ENCODE measurements around the gene CATSPER2. TPM values are rescaled to one million over a fixed set of nuclear protein-coding genes. Genes with fewer than 3 reads are reported as not detected.
"Not testable (repeated sequence)": the region's sequence is repeated elsewhere in the genome, so short reads cannot be mapped to it uniquely, and the experiment has no call there.

CATSPER2 gene
- total and polyA plus RNA-seq, 2 of the 4 experiments (the other 2 are of a cell fraction): 0.41 to 11.3 TPM

DNA sequence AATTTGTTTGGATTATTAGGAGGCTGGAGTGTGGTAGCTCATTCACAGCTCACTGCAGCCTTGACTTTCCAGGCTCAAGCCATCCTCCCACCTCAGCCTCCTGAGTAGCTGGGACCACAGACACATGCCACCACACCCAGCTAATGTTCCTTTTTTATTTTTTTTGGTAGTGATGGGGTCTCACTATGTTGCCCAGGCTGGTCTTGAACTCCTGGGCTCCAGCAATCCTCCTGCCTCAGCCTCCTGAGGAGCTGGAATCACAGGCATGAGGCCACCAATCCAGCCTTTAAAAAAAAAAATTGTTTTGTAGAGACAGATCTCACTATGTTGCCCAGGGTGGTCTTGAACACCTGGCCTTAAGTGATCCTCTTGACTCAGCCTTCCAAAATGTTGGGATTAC lies 21.7 kb downstream of the CATSPER2 start:
- H3K18ac ChIP-seq (ENCODE audit: low read depth, low read length); H3K14ac ChIP-seq (replicated peaks; ENCODE audit: low read depth, low read length); H3K56ac ChIP-seq (ENCODE audit: extremely low read depth, insufficient read depth, low read length); H3K4ac ChIP-seq (ENCODE audit: low read depth, low read length); intact Hi-C loops (cut with micrococcal nuclease); H2BK5ac ChIP-seq (ENCODE audit: low read depth, low read length, poor library complexity, severe bottlenecking); H3K4me1 ChIP-seq (ENCODE audit: control insufficient read depth, insufficient read depth, low read length); H2BK20ac ChIP-seq (ENCODE audit: low read depth, low read length); H3K27me3 ChIP-seq (ENCODE audit: control insufficient read depth, insufficient read depth, low read length); H2AK9ac ChIP-seq (replicated peaks; ENCODE audit: low read depth, low read length, poor library complexity); DNase-seq; H4K20me1 ChIP-seq (ENCODE audit: insufficient read depth, low read length); H3K9ac ChIP-seq (ENCODE audit: low read depth, low read length); H3K36me3 ChIP-seq (ENCODE audit: control insufficient read depth, insufficient read depth, low read length); POLR2A ChIA-PET (ENCODE audit: unreplicated experiment); H4K91ac ChIP-seq (ENCODE audit: insufficient read depth, low read depth, low read length); H3K4me2 ChIP-seq (ENCODE audit: low read depth, low read length); BruUV-seq (replicated peaks); H2BK120ac ChIP-seq (ENCODE audit: low read depth, low read length); CTCF ChIA-PET; H4K8ac ChIP-seq (ENCODE audit: low read depth in 2 of 2, low read length in 2 of 2); H3K27ac ChIP-seq (ENCODE audit: insufficient read depth, low read length); ATAC-seq (ENCODE audit: low read depth); H3K79me1 ChIP-seq (ENCODE audit: low read depth in 1 of 2, low read length in 2 of 2); H3K23ac ChIP-seq (ENCODE audit: low read depth, low read length); H2AFZ ChIP-seq (replicated peaks; ENCODE audit: low read length, poor library complexity); H3K4me3 ChIP-seq (ENCODE audit: insufficient read depth, low read depth, low read length); H3K9me1 ChIP-seq (ENCODE audit: insufficient read depth, low read length); H2BK15ac ChIP-seq (ENCODE audit: low read depth, low read length); H3K9me3 ChIP-seq (ENCODE audit: control insufficient read depth, insufficient read depth, low read length); in situ Hi-C loops (cut with MboI; ENCODE audit: low sequenced_read_pairs); H2AK5ac ChIP-seq (ENCODE audit: low read depth, low read length); H4K5ac ChIP-seq (ENCODE audit: low read depth, low read length); dilution Hi-C loops (cut with HindIII; ENCODE audit: low sequenced_read_pairs, unreplicated experiment): not testable (repeated sequence)
